Mesenchymal stem cell (in vitro differentiated cells and primary cell): ENCODE data around the gene MYO9B. TPM values are rescaled to one million over a fixed set of nuclear protein-coding genes. Genes with fewer than 3 reads are reported as not detected.

Experiments used
- DNase-seq: peaks from one replicate; pipeline ENCODE4 v3.0.0-alpha.2; 2013
- H2AFZ ChIP-seq: one replicate; pipeline ENCODE4 v1.6.1; 2013; ENCODE audit warnings: low read depth, mild to moderate bottlenecking, control low read depth, inconsistent platforms, low read length, moderate library complexity
- H2AK5ac ChIP-seq: 2 replicates; pipeline ENCODE4 v1.6.1; 2013; ENCODE audit warnings: low read length, moderate library complexity, mild to moderate bottlenecking, inconsistent platforms; ENCODE audit not compliant: severe bottlenecking
- H2BK120ac ChIP-seq: one replicate; pipeline ENCODE4 v1.6.1; 2013; ENCODE audit warnings: low read depth, mild to moderate bottlenecking, inconsistent platforms, low read length, moderate library complexity
- H2BK12ac ChIP-seq, 2 experiments: one replicate each; pipeline ENCODE4 v1.6.1; 2013; ENCODE audit warnings: inconsistent platforms in 2 of 2, low read length in 2 of 2, mild to moderate bottlenecking in 2 of 2, moderate library complexity in 2 of 2, control low read depth in 1 of 2
- H2BK15ac ChIP-seq: one replicate; pipeline ENCODE4 v1.6.1; 2013; ENCODE audit warnings: mild to moderate bottlenecking, low read depth, inconsistent platforms; ENCODE audit not compliant: poor library complexity, severe bottlenecking
- H2BK5ac ChIP-seq: 2 replicates; pipeline ENCODE4 v1.6.1; 2013; ENCODE audit warnings: low read depth, mild to moderate bottlenecking, low read length, control low read depth, inconsistent platforms; ENCODE audit not compliant: poor library complexity, severe bottlenecking
- H3K14ac ChIP-seq, 2 experiments: one replicate each; pipeline ENCODE4 v1.6.1; 2013; ENCODE audit warnings: inconsistent platforms in 2 of 2, low read length in 2 of 2, control low read depth in 1 of 2, mild to moderate bottlenecking in 1 of 2, moderate library complexity in 1 of 2
- H3K18ac ChIP-seq, 2 experiments: one replicate each; pipeline ENCODE4 v1.6.1; 2013; ENCODE audit warnings: inconsistent platforms in 2 of 2, low read length in 2 of 2, control low read depth in 1 of 2, low read depth in 1 of 2, mild to moderate bottlenecking in 1 of 2
- H3K23ac ChIP-seq, 2 experiments: one replicate each; pipeline ENCODE4 v1.6.1; 2013; ENCODE audit warnings: inconsistent platforms in 2 of 2, low read length in 2 of 2, mild to moderate bottlenecking in 2 of 2, moderate library complexity in 2 of 2, control low read depth in 1 of 2
- H3K27ac ChIP-seq: 2 replicates; pipeline ENCODE4 v1.5.1; 2013; ENCODE audit warnings: mild to moderate bottlenecking, moderate library complexity, low read length, control low read depth, inconsistent platforms; ENCODE audit not compliant: poor library complexity, severe bottlenecking
- H3K27me3 ChIP-seq, 2 experiments: 2 replicates each; pipeline versions ENCODE4 v1.6.1 to v1.7.0; 2013; ENCODE audit warnings: low read length in 2 of 2, mild to moderate bottlenecking in 2 of 2, moderate library complexity in 2 of 2, control low read depth in 1 of 2, inconsistent platforms in 1 of 2; ENCODE audit not compliant: control insufficient read depth in 1 of 2, insufficient read depth in 1 of 2
- H3K36me3 ChIP-seq, 2 experiments: 2 replicates each; pipeline versions ENCODE4 v1.6.1 to v1.7.0; 2013; ENCODE audit warnings: low read length in 2 of 2, control low read depth in 1 of 2, inconsistent platforms in 1 of 2, low read depth in 1 of 2, mild to moderate bottlenecking in 1 of 2; ENCODE audit not compliant: insufficient read depth in 2 of 2, control insufficient read depth in 1 of 2
- H3K4ac ChIP-seq, 2 experiments: one replicate each; pipeline ENCODE4 v1.6.1; 2013; ENCODE audit warnings: inconsistent platforms in 2 of 2, low read length in 2 of 2, mild to moderate bottlenecking in 2 of 2, moderate library complexity in 2 of 2, control low read depth in 1 of 2, low read depth in 1 of 2
- H3K4me1 ChIP-seq: 2 replicates; pipeline ENCODE4 v1.6.1; 2013; ENCODE audit warnings: low read depth, low read length, control low read depth; ENCODE audit not compliant: control insufficient read depth, insufficient read depth
- H3K4me2 ChIP-seq: 2 replicates; pipeline ENCODE4 v1.6.1; 2013; ENCODE audit warnings: low read length, mild to moderate bottlenecking, inconsistent platforms; ENCODE audit not compliant: poor library complexity, severe bottlenecking
- H3K4me3 ChIP-seq, 2 experiments: 2 replicates each; pipeline versions ENCODE4 v1.5.1 to v1.7.0; 2013; ENCODE audit warnings: low read length in 2 of 2, mild to moderate bottlenecking in 2 of 2, control low read depth in 1 of 2, low read depth in 1 of 2; ENCODE audit not compliant: insufficient read depth in 1 of 2
- H3K79me1 ChIP-seq: replicated peaks from 2 replicates; pipeline ENCODE4 v1.6.1; 2013; ENCODE audit warnings: mild to moderate bottlenecking, control low read depth, low read length, inconsistent platforms; ENCODE audit not compliant: poor library complexity, severe bottlenecking
- H3K9ac ChIP-seq: 2 replicates; pipeline ENCODE4 v1.7.0; 2013; ENCODE audit warnings: mild to moderate bottlenecking, low read length, moderate library complexity
- H3K9me3 ChIP-seq: 2 replicates; pipeline ENCODE4 v1.7.0; 2013; ENCODE audit warnings: mild to moderate bottlenecking, low read length; ENCODE audit not compliant: control insufficient read depth
- H4K8ac ChIP-seq: one replicate; pipeline ENCODE4 v1.6.1; 2013; ENCODE audit warnings: inconsistent platforms, mild to moderate bottlenecking, low read length, moderate library complexity
- H4K91ac ChIP-seq: one replicate; pipeline ENCODE4 v1.6.1; 2013; ENCODE audit warnings: mild to moderate bottlenecking, low read length, inconsistent platforms
- WGBS: methylation state at CpG from one replicate; pipeline ENCODE4 v1.1.7; 2013; ENCODE audit warnings: mixed read lengths; 5-methylcytosine and 5-hydroxymethylcytosine counted together
- polyA plus RNA-seq, 2 experiments: library from polyadenylated mRNA; stranded (reverse); fragments of 200-250 nt; gene quantifications; one replicate each; pipeline ENCODE4 v1.2.3, GENCODE V29; 2013

MYO9B gene
- 49.4 TPM for polyA plus RNA-seq (2013, experiment 1 of 2)
- 51.6 TPM for polyA plus RNA-seq (2013, experiment 2 of 2)

- no peak within 1 kb of the TSS for H2BK5ac ChIP-seq
- peak within 1 kb of the TSS; percentile 30 to 68 for H2BK12ac ChIP-seq
- peak within 1 kb of the TSS; percentile 85 for H4K91ac ChIP-seq
- under 1% methylated on average over 92 of the region's 103 CpGs for WGBS
- H2BK120ac ChIP-seq = peak within 1 kb of the TSS; percentile 55
- peaks cover 28% of the 10 kb centered on the region for H3K4me1 ChIP-seq
- H3K4me3 ChIP-seq = peak within 1 kb of the TSS; percentile 98 to 99
- peak within 1 kb of the TSS; percentile 19 for H3K27ac ChIP-seq
- H2AK5ac ChIP-seq = no peak within 1 kb of the TSS
- H2BK15ac ChIP-seq = peak within 1 kb of the TSS; percentile 99
- H4K8ac ChIP-seq = peak within 1 kb of the TSS; percentile 96
- peak within 1 kb of the TSS; percentile 77 for H3K4me2 ChIP-seq
- peak within 1 kb of the TSS; percentile 49 to 99 for H3K4ac ChIP-seq
- peak within 1 kb of the TSS; percentile 62 for H2AFZ ChIP-seq
- peak within 1 kb of the TSS; percentile 97 for H3K9ac ChIP-seq
- H3K79me1 ChIP-seq = peaks cover 22% of the 10 kb centered on the region
- H3K14ac ChIP-seq = peak within 1 kb of the TSS in 1 of 2 experiments; percentile 99
- H3K23ac ChIP-seq = peak within 1 kb of the TSS in 1 of 2 experiments; percentile 96
- H3K36me3 ChIP-seq = peaks cover 9 to 13% of the 10 kb centered on the region in 2 experiments
- DNase-seq = peak; percentile 99
- no peaks in the 10 kb centered on the region for H3K9me3 ChIP-seq
- no peaks in the 10 kb centered on the region for H3K27me3 ChIP-seq
- peak within 1 kb of the TSS; percentile 93 to 99 for H3K18ac ChIP-seq
Observed at GRCh38 chr19:17075035-17075863, at the start of gene MYO9B, which contains the start of gene HAUS8. Gene MYO9B, plus strand, starts transcription at chr19:17075777. Its CDS starts 25,941 bp downstream, at chr19:17101718. Gene HAUS8, minus strand, starts transcription at chr19:17075452. Its CDS starts 30 bp downstream, at chr19:17075422.

DNA sequence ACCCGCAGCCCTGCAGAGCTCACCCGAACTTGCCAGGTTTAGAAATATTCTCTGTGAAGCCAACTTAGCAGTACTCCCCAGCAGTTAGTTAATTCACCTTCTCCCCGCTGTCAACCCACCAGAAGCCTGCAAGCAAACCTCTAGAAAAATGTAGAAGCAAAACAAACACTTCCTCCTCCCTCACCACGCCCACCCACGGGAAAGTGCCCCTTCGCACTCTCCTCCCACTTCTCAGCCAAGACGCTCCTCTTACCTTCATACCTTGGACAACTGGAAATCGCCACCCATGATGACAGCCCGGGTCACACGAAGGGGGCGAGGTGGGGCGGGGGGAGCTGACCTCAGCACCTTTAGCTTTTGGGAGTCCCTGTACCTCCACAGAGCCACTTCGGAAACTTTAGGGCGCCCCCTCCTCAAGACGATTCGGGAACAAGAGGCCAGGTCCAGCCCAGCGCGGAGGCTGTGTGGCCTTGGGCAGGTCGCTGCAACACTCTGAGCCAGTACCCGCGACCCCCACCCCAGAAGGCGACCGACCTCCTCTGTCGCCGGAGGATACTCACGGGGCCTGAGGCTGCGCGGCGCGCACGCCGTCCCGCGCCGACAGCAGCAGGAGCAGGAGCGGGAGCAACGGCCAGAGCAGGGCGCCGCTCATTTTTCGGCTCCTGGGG lies 49.5 kb upstream of the MYO9B start:
- H3K18ac ChIP-seq = no peak overlapping the region
- no peak for DNase-seq
- H2AFZ ChIP-seq = no peak overlapping the region
- no peak overlapping the region for H4K8ac ChIP-seq
- H2BK12ac ChIP-seq = no peak overlapping the region
- no peak overlapping the region for H2AK5ac ChIP-seq
- peak overlapping the region in 1 of 2 experiments; percentile 70 for H3K14ac ChIP-seq
- H3K4me2 ChIP-seq = peak overlapping the region; percentile 40
- peaks cover 9% of the 10 kb centered on the region for H3K4me1 ChIP-seq
- H2BK120ac ChIP-seq = no peak overlapping the region
- H3K4ac ChIP-seq = no peak overlapping the region
- H3K23ac ChIP-seq = peak overlapping the region in 1 of 2 experiments; percentile 70
- no peaks in the 10 kb centered on the region for H3K79me1 ChIP-seq
- no peak overlapping the region for H3K4me3 ChIP-seq
- H4K91ac ChIP-seq = no peak overlapping the region
- H3K27me3 ChIP-seq = peaks cover 51 to 53% of the 10 kb centered on the region in 2 experiments
- H3K36me3 ChIP-seq = no peaks in the 10 kb centered on the region
- H2BK15ac ChIP-seq = no peak overlapping the region
- peaks cover 13% of the 10 kb centered on the region for H3K9me3 ChIP-seq
- no peak overlapping the region for H2BK5ac ChIP-seq
- H3K9ac ChIP-seq = no peak overlapping the region
- H3K27ac ChIP-seq = no peak overlapping the region
- WGBS = 6% methylated on average over 18 of the region's 40 CpGs

GRCh38 chr19:17026706-17027534 lies 48.7 kb upstream of the MYO9B start, which contains the start of gene CPAMD8:
Gene CPAMD8, minus strand, starts transcription at chr19:17026810. Its CDS starts 168 bp downstream, at chr19:17026642.
- Histone ChIP-seq H3K9me3 (peaks cover 13% of the 10 kb centered on the region), H3K4ac (no peak within 1 kb of the TSS), H4K8ac (no peak within 1 kb of the TSS), H3K27me3 (peaks cover 51 to 53% of the 10 kb centered on the region in 2 experiments), H2BK15ac (no peak within 1 kb of the TSS), H3K36me3 (no peaks in the 10 kb centered on the region), H2AFZ (no peak within 1 kb of the TSS), H2BK120ac (no peak within 1 kb of the TSS), H3K79me1 (no peaks in the 10 kb centered on the region), H3K9ac (no peak within 1 kb of the TSS), H4K91ac (no peak within 1 kb of the TSS), H3K14ac (peak within 1 kb of the TSS in 1 of 2 experiments; percentile 83), H3K23ac (peak within 1 kb of the TSS in 1 of 2 experiments; percentile 84), H3K27ac (no peak within 1 kb of the TSS), H2BK12ac (no peak within 1 kb of the TSS), H3K18ac (no peak within 1 kb of the TSS), H3K4me2 (peak within 1 kb of the TSS; percentile 40), H2AK5ac (no peak within 1 kb of the TSS), H3K4me1 (peaks cover 9% of the 10 kb centered on the region), H2BK5ac (no peak within 1 kb of the TSS), H3K4me3 (no peak within 1 kb of the TSS)
- WGBS = 5% methylated on average over 38 of the region's 67 CpGs
- no peak for DNase-seq
